NB4 (cell line): ENCODE results near the gene NCOR1.

ENCODE experiments used
- CTCF ChIP-seq: IDR thresholded peaks from one replicate; pipeline ENCODE4 v1.5.1; 2012; ENCODE audit warnings: low read depth, low read length
- MYC ChIP-seq: IDR thresholded peaks from 2 replicates; pipeline ENCODE4 v1.6.1; 2011; ENCODE audit warnings: low read depth, low read length
- POLR2A ChIP-seq: IDR thresholded peaks from 2 replicates; pipeline ENCODE4 v1.6.1; 2011; ENCODE audit warnings: mild to moderate bottlenecking; ENCODE audit not compliant: insufficient read length; ENCODE audit errors: extremely low read depth
- TF ChIP-seq, protein P1 (sequence below): IDR thresholded peaks from 2 replicates; pipeline ENCODE4 v1.6.1; 2011; ENCODE audit warnings: low read depth, low read length

- TF ChIP-seq CTCF (no peak), POLR2A (no peak), MYC (no peak)
- TF ChIP-seq, protein P1, sequence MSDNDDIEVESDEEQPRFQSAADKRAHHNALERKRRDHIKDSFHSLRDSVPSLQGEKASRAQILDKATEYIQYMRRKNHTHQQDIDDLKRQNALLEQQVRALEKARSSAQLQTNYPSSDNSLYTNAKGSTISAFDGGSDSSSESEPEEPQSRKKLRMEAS = no peak
Observed at GRCh38 chr17:16189791-16190348, 25.5 kb downstream of the NCOR1 start.
